ENCODE results near the gene DOCK1. TPM values are rescaled to one million over a fixed set of nuclear protein-coding genes. Genes with fewer than 3 reads are reported as not detected.
"Not testable (repeated sequence)": the region's sequence is repeated elsewhere in the genome, so short reads cannot be mapped to it uniquely, and the experiment has no call there.

The DOCK1 gene
- total RNA-seq, 2 experiments from 2014 or later = 0.14 to 0.18 TPM

- H3K36me3 Mint-ChIP-seq (ENCODE audit: low read depth) = no peaks in the 10 kb centered on the region
- H3K4me3 Mint-ChIP-seq = no peak overlapping the region
- TF ChIP-seq CTCF (IDR thresholded peaks at IDR 0.05) = no peak
- peaks cover 30% of the 10 kb centered on the region for H3K4me1 Mint-ChIP-seq (ENCODE audit: low read depth)
- DNase-seq (no peak), ATAC-seq (no peak)
- peaks cover 6% of the 10 kb centered on the region for H3K9me3 Mint-ChIP-seq
- no peak overlapping the region for H3K27ac Mint-ChIP-seq
- H3K27me3 Mint-ChIP-seq = peaks cover 30% of the 10 kb centered on the region
- ChIA-PET POLR2A (no interaction called here), CTCF (no interaction called here)
- intact Hi-C loops (cut with micrococcal nuclease) = no loop called here
Measured at GRCh38 chr10:127292888-127293287, 387.7 kb downstream of the DOCK1 start.

- ChIA-PET POLR2A (no interaction called here), CTCF (no interaction called here)
- intact Hi-C loops (cut with micrococcal nuclease) = no loop called here
- peaks cover 2% of the 10 kb centered on the region for H3K9me3 Mint-ChIP-seq
- ATAC-seq (peak; percentile 98), DNase-seq (peak; percentile 80)
- no peaks in the 10 kb centered on the region for H3K36me3 Mint-ChIP-seq (ENCODE audit: low read depth)
- no peak for TF ChIP-seq CTCF (IDR thresholded peaks at IDR 0.05)
- H3K4me3 Mint-ChIP-seq = no peak overlapping the region
- H3K27ac Mint-ChIP-seq = no peak overlapping the region
- peaks cover 30% of the 10 kb centered on the region for H3K4me1 Mint-ChIP-seq (ENCODE audit: low read depth)
- peaks cover 30% of the 10 kb centered on the region for H3K27me3 Mint-ChIP-seq
Measured at GRCh38 chr10:127293640-127294039, 388.4 kb downstream of the DOCK1 start.

DNA sequence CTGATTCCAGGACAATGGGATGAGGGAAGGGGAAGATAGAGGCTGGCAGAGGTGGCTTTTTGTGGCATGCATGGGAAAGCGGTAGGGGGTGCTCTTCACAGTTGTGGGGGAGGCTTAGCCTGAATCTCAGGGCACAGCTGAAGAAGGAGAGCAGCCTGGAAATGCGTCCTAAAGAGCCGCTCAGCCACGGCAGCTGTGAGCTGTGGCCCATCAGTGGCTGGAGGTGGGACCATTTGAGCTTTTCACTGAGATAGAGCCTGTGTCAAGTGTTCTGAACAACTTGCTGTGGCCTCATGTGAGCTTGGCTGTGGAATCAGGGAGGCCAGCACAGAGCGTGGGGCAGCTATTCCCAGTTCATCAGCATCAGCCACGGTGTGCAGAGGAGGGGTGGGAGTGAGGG is 391.5 kb downstream of the DOCK1 start:
- ATAC-seq = no peak

DNA sequence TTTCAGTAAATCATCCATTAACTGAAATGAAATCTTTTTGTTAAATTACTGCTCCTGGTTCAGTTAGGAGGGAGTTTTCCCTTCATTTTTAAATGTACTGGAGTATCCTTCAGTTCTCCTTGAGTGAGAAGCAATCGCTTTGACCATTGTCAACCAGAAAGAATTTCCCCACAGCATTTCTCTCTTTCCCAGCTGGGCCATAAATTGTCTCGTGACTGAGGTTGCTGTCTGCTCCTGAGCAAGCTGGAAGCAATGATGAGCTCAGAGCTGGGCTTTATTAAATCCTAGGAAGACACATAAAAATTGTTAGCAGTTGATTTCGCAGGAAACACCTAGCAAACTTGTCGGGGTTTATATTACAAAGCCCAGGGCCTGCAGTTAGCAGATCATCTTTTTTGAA is 393.2 kb downstream of the DOCK1 start:
- Mint-ChIP-seq H3K9me3 (no peaks in the 10 kb centered on the region), H3K27me3 (peaks cover 12% of the 10 kb centered on the region), H3K4me1 (ENCODE audit: low read depth) (peaks cover 16% of the 10 kb centered on the region), H3K4me3 (no peak overlapping the region), H3K36me3 (ENCODE audit: low read depth) (no peaks in the 10 kb centered on the region), H3K27ac (no peak overlapping the region)
- POLR2A ChIA-PET = no interaction called here
- TF ChIP-seq CTCF (IDR thresholded peaks at IDR 0.05) = no peak
- CTCF ChIA-PET = no interaction called here
- ATAC-seq (no peak), DNase-seq (no peak)
- intact Hi-C loops (cut with micrococcal nuclease) = no loop called here

More for the DNA sequence above, 391.5 kb downstream of the DOCK1 start:
- Mint-ChIP-seq H3K27me3 (peaks cover 14% of the 10 kb centered on the region), H3K36me3 (ENCODE audit: low read depth) (no peaks in the 10 kb centered on the region), H3K4me3 (no peak overlapping the region), H3K27ac (no peak overlapping the region), H3K4me1 (ENCODE audit: low read depth) (peaks cover 30% of the 10 kb centered on the region), H3K9me3 (no peaks in the 10 kb centered on the region)
- intact Hi-C loops (cut with micrococcal nuclease) = no loop called here
- TF ChIP-seq CTCF (IDR thresholded peaks at IDR 0.05) = no peak
- DNase-seq = no peak
- POLR2A ChIA-PET = interaction anchor here (0.9 kb wide), 1 partner anchor 11 kb away, joined by 3 read pairs; no protein-coding TSS in a partner anchor
- CTCF ChIA-PET = interaction anchor here (1.4 kb wide), 1 partner anchor 715 kb away, joined by 3 read pairs; no protein-coding TSS in a partner anchor

- H3K36me3 Mint-ChIP-seq (ENCODE audit: low read depth); DNase-seq; intact Hi-C loops (cut with micrococcal nuclease); H3K4me3 Mint-ChIP-seq; ATAC-seq; POLR2A ChIA-PET; H3K4me1 Mint-ChIP-seq (ENCODE audit: low read depth); CTCF ChIA-PET; H3K9me3 Mint-ChIP-seq; H3K27ac Mint-ChIP-seq: not testable (repeated sequence)
- peaks cover 12% of the 10 kb centered on the region for H3K27me3 Mint-ChIP-seq
Measured at GRCh38 chr10:127299192-127299591, 394.0 kb downstream of the DOCK1 start.
